H9 (cell line): ENCODE data around the gene DOK6. TPM values are rescaled to one million over a fixed set of nuclear protein-coding genes. Genes with fewer than 3 reads are reported as not detected.

Source experiments
- DNase-seq: peaks from one replicate; pipeline ENCODE4 v3.0.0-alpha.2; 2017
- H2AFZ ChIP-seq: one replicate; pipeline ENCODE4 v1.6.1; 2013; ENCODE audit warnings: mild to moderate bottlenecking, low read length, control low read depth, moderate library complexity
- H2AK5ac ChIP-seq: 2 replicates; pipeline ENCODE4 v1.6.1; 2013; ENCODE audit warnings: low read length, control low read depth, mixed read lengths; ENCODE audit not compliant: insufficient read length
- H2BK120ac ChIP-seq: one replicate; pipeline ENCODE4 v1.6.1; 2013; ENCODE audit warnings: low read depth, mild to moderate bottlenecking, low read length, control low read depth, inconsistent platforms; ENCODE audit not compliant: poor library complexity, severe bottlenecking
- H2BK12ac ChIP-seq: 2 replicates; pipeline ENCODE4 v1.6.1; 2013; ENCODE audit warnings: low read length, control low read depth, mixed read lengths, low read depth; ENCODE audit not compliant: insufficient read length
- H2BK15ac ChIP-seq: 2 replicates; pipeline ENCODE4 v1.6.1; 2013; ENCODE audit warnings: low read depth, low read length, control low read depth
- H2BK20ac ChIP-seq: one replicate; pipeline ENCODE4 v1.6.1; 2013; ENCODE audit warnings: low read depth, mild to moderate bottlenecking, low read length, control low read depth, inconsistent platforms; ENCODE audit not compliant: poor library complexity, severe bottlenecking
- H2BK5ac ChIP-seq: 2 replicates; pipeline ENCODE4 v1.6.1; 2013; ENCODE audit warnings: low read length, control low read depth, mixed read lengths; ENCODE audit not compliant: insufficient read length
- H3K14ac ChIP-seq: 2 replicates; pipeline ENCODE4 v1.6.1; 2013; ENCODE audit warnings: low read length, control low read depth; ENCODE audit not compliant: insufficient read depth
- H3K18ac ChIP-seq: 2 replicates; pipeline ENCODE4 v1.6.1; 2013; ENCODE audit warnings: low read depth, mild to moderate bottlenecking, mixed read lengths, low read length, control low read depth; ENCODE audit not compliant: insufficient read length
- H3K23ac ChIP-seq: 2 replicates; pipeline ENCODE4 v1.6.1; 2013; ENCODE audit warnings: low read length, control low read depth, mixed read lengths, low read depth; ENCODE audit not compliant: insufficient read length
- H3K23me2 ChIP-seq: 2 replicates; pipeline ENCODE4 v1.6.1; 2013; ENCODE audit warnings: low read depth, mild to moderate bottlenecking, mixed read lengths, low read length, control low read depth; ENCODE audit not compliant: insufficient read length, poor library complexity, severe bottlenecking
- H3K27ac ChIP-seq: 2 replicates; pipeline ENCODE4 v1.5.1; 2013; ENCODE audit warnings: low read length, control low read depth, mixed read lengths, low read depth; ENCODE audit not compliant: insufficient read length
- H3K27me3 ChIP-seq: 2 replicates; pipeline ENCODE4 v1.6.1; 2013; ENCODE audit warnings: low read length, control low read depth, inconsistent platforms; ENCODE audit not compliant: insufficient read depth
- H3K4ac ChIP-seq: 2 replicates; pipeline ENCODE4 v1.6.1; 2013; ENCODE audit warnings: low read depth, mild to moderate bottlenecking, control low read depth, inconsistent platforms, low read length, moderate library complexity
- H3K4me1 ChIP-seq: 2 replicates; pipeline ENCODE4 v1.6.1; 2013; ENCODE audit warnings: low read length, control low read depth, inconsistent platforms; ENCODE audit not compliant: insufficient read depth
- H3K4me2 ChIP-seq: 2 replicates; pipeline ENCODE4 v1.6.1; 2013; ENCODE audit warnings: low read length, control low read depth, mixed read lengths; ENCODE audit not compliant: insufficient read length, insufficient read depth
- H3K56ac ChIP-seq: 2 replicates; pipeline ENCODE4 v1.6.1; 2013; ENCODE audit warnings: low read depth, mild to moderate bottlenecking, mixed read lengths, low read length, control low read depth; ENCODE audit not compliant: insufficient read length
- H3K79me1 ChIP-seq: 2 replicates; pipeline ENCODE4 v1.6.1; 2013; ENCODE audit warnings: low read depth, mild to moderate bottlenecking, moderate library complexity, low read length, control low read depth, inconsistent platforms; ENCODE audit not compliant: insufficient read depth, poor library complexity, severe bottlenecking
- H3K79me2 ChIP-seq: 2 replicates; pipeline ENCODE4 v1.6.1; 2013; ENCODE audit warnings: low read length, control low read depth, inconsistent platforms; ENCODE audit not compliant: insufficient read depth
- H3K9ac ChIP-seq: 2 replicates; pipeline ENCODE4 v1.6.1; 2013; ENCODE audit warnings: low read length, control low read depth, mixed read lengths; ENCODE audit not compliant: insufficient read length; ENCODE audit errors: extremely low read depth
- H3K9me3 ChIP-seq: one replicate; pipeline ENCODE4 v1.6.1; 2013; ENCODE audit warnings: low read depth, low read length, inconsistent platforms; ENCODE audit not compliant: control insufficient read depth
- H3T11ph ChIP-seq: one replicate; pipeline ENCODE4 v1.6.1; 2013; ENCODE audit warnings: mild to moderate bottlenecking, low read length, control low read depth, inconsistent platforms
- H4K20me1 ChIP-seq: one replicate; pipeline ENCODE4 v1.6.1; 2013; ENCODE audit not compliant: control insufficient read depth, insufficient read length, insufficient read depth
- H4K5ac ChIP-seq: 2 replicates; pipeline ENCODE4 v1.6.1; 2013; ENCODE audit warnings: low read depth, mild to moderate bottlenecking, mixed read lengths, low read length, control low read depth; ENCODE audit not compliant: insufficient read length
- H4K8ac ChIP-seq: replicated peaks from 2 replicates; pipeline ENCODE4 v1.6.1; 2013; ENCODE audit warnings: low read length, control low read depth, mixed read lengths, low read depth; ENCODE audit not compliant: insufficient read length
- H4K91ac ChIP-seq: 2 replicates; pipeline ENCODE4 v1.6.1; 2013; ENCODE audit warnings: low read depth, mild to moderate bottlenecking, moderate library complexity, mixed read lengths, low read length, control low read depth; ENCODE audit not compliant: insufficient read length
- H3K27ac Mint-ChIP-seq, 3 experiments: 2 replicates in 2 of 3; 3 replicates in 1 of 3; pipeline ENCODE4 v1.8.0; 2020 to 2021; ENCODE audit warnings: mixed read lengths in 3 of 3, mild to moderate bottlenecking in 1 of 3, moderate library complexity in 1 of 3
- H3K27me3 Mint-ChIP-seq: 2 replicates; pipeline ENCODE4 v1.8.0; 2021; ENCODE audit warnings: low read depth, mild to moderate bottlenecking, moderate library complexity, mixed read lengths
- H3K36me3 Mint-ChIP-seq, 3 experiments: 2 replicates in 2 of 3; 3 replicates in 1 of 3; pipeline ENCODE4 v1.8.0; 2020 to 2021; ENCODE audit warnings: low read depth in 3 of 3, mixed read lengths in 3 of 3; ENCODE audit not compliant: insufficient read depth in 1 of 3
- H3K4me1 Mint-ChIP-seq, 2 experiments: 2 replicates each; pipeline ENCODE4 v1.8.0; 2020; ENCODE audit warnings: mixed read lengths in 2 of 2
- H3K4me3 Mint-ChIP-seq, 2 experiments: 2 replicates in 1 of 2; 3 replicates in 1 of 2; pipeline ENCODE4 v1.8.0; 2020 to 2021; ENCODE audit warnings: mild to moderate bottlenecking in 2 of 2, mixed read lengths in 2 of 2, moderate library complexity in 1 of 2
- H3K9me3 Mint-ChIP-seq, 2 experiments: 2 replicates in 1 of 2; 3 replicates in 1 of 2; pipeline ENCODE4 v1.8.0; 2020; ENCODE audit warnings: mild to moderate bottlenecking in 2 of 2, mixed read lengths in 2 of 2, moderate library complexity in 1 of 2
- CTCF ChIP-seq: fragments of 200-600 bp; sonication (generic); conservative IDR thresholded peaks from 3 replicates; pipeline ENCODE4 v1.8.0; 2021; ENCODE audit warnings: antibody characterized with exemption, mild to moderate bottlenecking
- WGBS: extraction: QIAGEN DNeasy Blood & Tissue Kit; methylation state at CpG from one replicate; pipeline ENCODE4 v1.1.7; 2013; ENCODE audit warnings: missing lambda C conversion rate, low lambda C conversion rate, mixed read lengths; ENCODE audit not compliant: insufficient read length; ENCODE audit errors: extremely low coverage; 5-methylcytosine and 5-hydroxymethylcytosine counted together
- total RNA-seq: library from RNA; stranded (reverse); gene quantifications from 2 replicates; pipeline ENCODE4 v1.2.1, GENCODE V29; 2021

Gene DOK6
- total RNA-seq, 1 experiment from 2014 or later, result 0.20 TPM

DNA sequence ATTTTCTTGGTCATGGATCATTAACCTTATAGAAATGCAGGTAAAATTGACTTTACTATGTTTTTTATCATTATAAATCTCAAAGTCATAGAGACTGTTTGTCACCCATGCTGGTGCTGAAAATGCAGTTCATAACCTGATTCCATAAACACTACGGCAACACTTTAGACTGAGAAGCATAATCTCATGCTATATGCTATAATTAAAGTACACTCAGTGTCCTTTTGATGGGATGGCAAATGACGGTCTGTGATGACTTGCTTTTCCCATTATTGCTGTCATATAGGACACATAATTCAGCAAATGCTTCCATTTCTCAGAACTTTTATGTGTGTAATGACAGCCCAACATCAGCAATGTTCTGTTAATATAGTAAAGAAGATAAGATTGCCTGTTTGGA lies 384.1 kb downstream of the DOK6 start:
- no peak overlapping the region for H2BK15ac ChIP-seq

More for the DNA sequence above, 384.1 kb downstream of the DOK6 start:
- Mint-ChIP-seq H3K36me3 (no peaks in the 10 kb centered on the region), H3K27me3 (no peaks in the 10 kb centered on the region), H3K4me3 (no peak overlapping the region), H3K27ac (no peak overlapping the region), H3K4me1 (peaks cover 0 to 7% of the 10 kb centered on the region in 2 experiments; a peak in 2 of 4 replicates), H3K9me3 (no peaks in the 10 kb centered on the region)
- Histone ChIP-seq H3K23me2 (no peaks in the 10 kb centered on the region), H2AFZ (no peak overlapping the region), H2AK5ac (no peak overlapping the region), H3K9me3 (no peaks in the 10 kb centered on the region), H4K20me1 (no peaks in the 10 kb centered on the region), H3T11ph (no peak overlapping the region), H2BK120ac (no peak overlapping the region), H4K8ac (no peak overlapping the region), H4K5ac (no peak overlapping the region), H2BK5ac (no peak overlapping the region), H3K79me2 (no peaks in the 10 kb centered on the region), H3K4me2 (no peak overlapping the region), H3K9ac (no peak overlapping the region), H3K4ac (no peak overlapping the region), H3K27me3 (no peaks in the 10 kb centered on the region), H3K14ac (no peak overlapping the region), H3K4me1 (no peaks in the 10 kb centered on the region), H2BK12ac (no peak overlapping the region), H4K91ac (no peak overlapping the region), H3K27ac (no peak overlapping the region), H3K18ac (no peak overlapping the region), H3K56ac (no peak overlapping the region), H3K79me1 (no peaks in the 10 kb centered on the region), H2BK20ac (no peak overlapping the region), H3K23ac (no peak overlapping the region)
- no CpG with 5 or more reads among the region's 2 CpGs for WGBS
- DNase-seq, result no peak
- no peak for TF ChIP-seq CTCF
